CD4-positive, alpha-beta T cell treated with Interleukin-4 for 4 hours (primary cell): ENCODE measurements around the gene FCRL5.

Experiments used
- DNase-seq: peaks from one replicate; pipeline ENCODE4 v3.0.0-alpha.2; 2020

The FCRL5 gene

GRCh38 chr1:157485793-157486192 is 66.5 kb downstream of the FCRL5 start:
- no peak for DNase-seq

- no peak for DNase-seq
Measured at GRCh38 chr1:157484573-157484972, 67.7 kb downstream of the FCRL5 start.

- DNase-seq, result no peak
Measured at GRCh38 chr1:157483635-157484034, 68.7 kb downstream of the FCRL5 start.

- DNase-seq, result no peak
Measured at GRCh38 chr1:157482717-157483116, 69.6 kb downstream of the FCRL5 start.

- DNase-seq, result no peak
Measured at GRCh38 chr1:157482174-157482573, 70.1 kb downstream of the FCRL5 start.

- no peak for DNase-seq
Measured at GRCh38 chr1:157478030-157478429, 74.3 kb downstream of the FCRL5 start.

- no peak for DNase-seq
Measured at GRCh38 chr1:157477419-157477818, 74.9 kb downstream of the FCRL5 start.

- DNase-seq, result no peak
Measured at GRCh38 chr1:157472959-157473358, 79.4 kb downstream of the FCRL5 start.

- DNase-seq, result no peak
Measured at GRCh38 chr1:157472056-157472701, 80.1 kb downstream of the FCRL5 start.

- DNase-seq, result no peak
Measured at GRCh38 chr1:157471531-157471930, 80.8 kb downstream of the FCRL5 start.

GRCh38 chr1:157469752-157470675 is 82.3 kb downstream of the FCRL5 start:
- no peak for DNase-seq

- DNase-seq, result no peak
Measured at GRCh38 chr1:157469300-157469699, 83.0 kb downstream of the FCRL5 start.

- DNase-seq, result no peak
Measured at GRCh38 chr1:157466011-157466410, 86.3 kb downstream of the FCRL5 start.
